A549 (cell line): Measurements from ENCODE around the gene SDHAF1. TPM values are rescaled to one million over a fixed set of nuclear protein-coding genes. Genes with fewer than 3 reads are reported as not detected.

Experiments
- ATAC-seq, 2 experiments: fragments of 200-7000 bp in 1 of 2; fragments of >200 bp in 1 of 2; cut with Nextera tagmentation in 1 of 2; cut with Tn5 transposase in 1 of 2; 3 replicates each; pipeline versions ENCODE4 v1.8.0 to v1.9.1; 2018 to 2020; ENCODE audit warnings: mild to moderate bottlenecking in 1 of 2, moderate library complexity in 1 of 2
- CTCF ChIA-PET: fragments of 300-600 bp; sonication (Branson Sonifier 250); formaldehyde crosslinking; extraction: SDS; loops from one replicate; lab custom pipeline; 2021; ENCODE audit warnings: antibody characterized with exemption, inconsistent platforms; lab: Yijun Ruan, JAX
- POLR2A ChIA-PET: fragments of 350-600 bp; formaldehyde crosslinking; extraction: SDS; loops from one replicate; lab custom pipeline; 2021; ENCODE audit warnings: antibody characterized with exemption, inconsistent platforms; lab: Yijun Ruan, JAX
- DNase-seq, 2 experiments: peaks; one replicate each; pipeline versions ENCODE4 v3.0.0 to v3.0.0-alpha.2; 2011 to 2016; ENCODE audit warnings: low read depth in 1 of 2, low spot score in 1 of 2
- FAIRE-seq: peaks from 2 replicates; lab custom pipeline; 2011; peaks lifted over from hg19 to GRCh38; lab: Jason Lieb, UNC
- H3K27ac ChIP-seq, 2 experiments: fragments of >200 bp; sonication (Bioruptor Twin); formaldehyde crosslinking; 3 replicates each; pipeline ENCODE4 v1.5.1; 2016 to 2017
- H3K4me1 ChIP-seq: fragments of >200 bp; sonication (Bioruptor Twin); formaldehyde crosslinking; 3 replicates; pipeline ENCODE4 v1.6.1; 2016
- H3K4me2 ChIP-seq: fragments of >200 bp; sonication (Bioruptor Twin); formaldehyde crosslinking; 3 replicates; pipeline ENCODE4 v1.6.1; 2016
- H3K4me3 ChIP-seq: fragments of >200 bp; sonication (Bioruptor Twin); formaldehyde crosslinking; 3 replicates; pipeline ENCODE4 v1.5.1; 2016
- H3K9me3 ChIP-seq: fragments of >200 bp; sonication (Bioruptor Twin); formaldehyde crosslinking; 3 replicates; pipeline ENCODE4 v1.6.1; 2016
- CEBPB ChIP-seq, 2 experiments: fragments of >200 bp in 1 of 2; sonication (Bioruptor Twin) in 1 of 2; formaldehyde crosslinking in 1 of 2; IDR thresholded peaks; 2 replicates each; pipeline ENCODE4 v1.6.1; 2012 to 2016
- CHD4 ChIP-seq: fragments of 200-600 bp; sonication (generic); IDR thresholded peaks from 2 replicates; pipeline ENCODE4 v1.6.1; 2016; ENCODE audit warnings: antibody characterized with exemption, mild to moderate bottlenecking, borderline replicate concordance
- ESRRA ChIP-seq: fragments of 150-350 bp; IDR thresholded peaks from 2 replicates; pipeline ENCODE4 v1.6.1; 2014; ENCODE audit warnings: mild to moderate bottlenecking, low read length, borderline replicate concordance
- HDAC2 ChIP-seq: fragments of 200-600 bp; sonication (generic); IDR thresholded peaks from 2 replicates; pipeline ENCODE4 v1.6.1; 2016
- HOXA7 ChIP-seq: fragments of 250-450 bp; sonication (Bioruptor Pico); IDR thresholded peaks from 2 replicates; pipeline ENCODE4 v1.5.0; 2020; ENCODE audit warnings: mild to moderate bottlenecking, moderate library complexity
- HOXB13 ChIP-seq: fragments of 250-450 bp; sonication (Bioruptor Pico); IDR thresholded peaks from 2 replicates; pipeline ENCODE4 v1.5.0; 2020; ENCODE audit warnings: low read depth, mild to moderate bottlenecking, moderate library complexity
- HOXB5 ChIP-seq: fragments of 250-450 bp; sonication (Bioruptor Pico); IDR thresholded peaks from 2 replicates; pipeline ENCODE4 v1.5.0; 2020; ENCODE audit warnings: mild to moderate bottlenecking, moderate library complexity
- JUN ChIP-seq, 2 experiments: fragments of >200 bp; sonication (Bioruptor Twin); formaldehyde crosslinking; IDR thresholded peaks; 2 replicates in 1 of 2; 3 replicates in 1 of 2; pipeline ENCODE4 v1.6.1; 2016 to 2017
- JUNB ChIP-seq: fragments of >200 bp; sonication (Bioruptor Twin); formaldehyde crosslinking; IDR thresholded peaks from 2 replicates; pipeline ENCODE4 v1.6.1; 2016
- MYC ChIP-seq: IDR thresholded peaks from 2 replicates; pipeline ENCODE4 v1.6.1; 2012; ENCODE audit warnings: mild to moderate bottlenecking, inconsistent platforms, low read length, improper control_type of control experiment, borderline replicate concordance
- NR3C1 ChIP-seq: fragments of >200 bp; sonication (Bioruptor Twin); formaldehyde crosslinking; IDR thresholded peaks from 3 replicates; pipeline ENCODE4 v1.6.1; 2017
- POLR2A ChIP-seq: IDR thresholded peaks from 2 replicates; pipeline ENCODE4 v1.6.1; 2012; ENCODE audit warnings: mild to moderate bottlenecking, low read length
- RAD21 ChIP-seq, 2 experiments: fragments of >200 bp in 1 of 2; sonication (Bioruptor Twin) in 1 of 2; formaldehyde crosslinking in 1 of 2; IDR thresholded peaks in 1 of 2; conservative IDR thresholded peaks in 1 of 2; 2 replicates in 1 of 2; 3 replicates in 1 of 2; pipeline ENCODE4 v1.6.1; 2012 to 2018; ENCODE audit warnings: inconsistent platforms in 1 of 2
- RCOR1 ChIP-seq: fragments of 150-350 bp; IDR thresholded peaks from 2 replicates; pipeline ENCODE4 v1.6.1; 2014; ENCODE audit warnings: antibody characterized with exemption, low read length, low read depth
- TP53 ChIP-seq: fragments of 250-450 bp; sonication (Bioruptor Pico); IDR thresholded peaks from 2 replicates; pipeline ENCODE4 v1.5.0; 2021; ENCODE audit warnings: mild to moderate bottlenecking, moderate library complexity
- ZC3H11A ChIP-seq: fragments of 450-650 bp; IDR thresholded peaks from 2 replicates; pipeline ENCODE4 v1.6.1; 2014; ENCODE audit warnings: antibody characterized with exemption, mild to moderate bottlenecking
- ZFP36 ChIP-seq: fragments of 450-650 bp; IDR thresholded peaks from 2 replicates; pipeline ENCODE4 v1.6.1; 2014; ENCODE audit warnings: borderline replicate concordance; ENCODE audit not compliant: partially characterized antibody
- WGBS: methylation state at CpG from one replicate; pipeline ENCODE4 v1.1.6; 2017; ENCODE audit errors: missing lambda C conversion rate; 5-methylcytosine and 5-hydroxymethylcytosine counted together
- polyA plus RNA-seq, 4 experiments: library from polyadenylated mRNA; depleted of rRNA in 3 of 4; stranded (reverse); fragments of >200 nt; fragmentation: RNase III in 1 of 4; extraction: RNeasy Plus Mini Kit Qiagen cat#74134 plus additional on column Dnase treatment in 1 of 4; gene quantifications; 2 replicates in 3 of 4; 3 replicates in 1 of 4; pipeline ENCODE4 v1.2.3, GENCODE V29; 2011 to 2017
- TF ChIP-seq, protein P1 (sequence below): fragments of 250-450 bp; sonication (Bioruptor Pico); IDR thresholded peaks from 2 replicates; pipeline ENCODE4 v1.5.0; 2020; ENCODE audit warnings: low read depth, mild to moderate bottlenecking, moderate library complexity
- TF ChIP-seq, protein P2 (sequence below): fragments of 450-650 bp; IDR thresholded peaks from 2 replicates; pipeline ENCODE4 v1.6.1; 2014; ENCODE audit warnings: antibody characterized with exemption
- TF ChIP-seq, protein P3 (sequence below): IDR thresholded peaks from 2 replicates; pipeline ENCODE4 v1.6.1; 2012
- TF ChIP-seq, protein P4 (sequence below): fragments of 150-350 bp; IDR thresholded peaks from 2 replicates; pipeline ENCODE4 v1.6.1; 2014; ENCODE audit warnings: low read depth, mild to moderate bottlenecking, low read length
- TF ChIP-seq, protein P5 (sequence below): fragments of >200 bp; sonication (Bioruptor Twin); formaldehyde crosslinking; IDR thresholded peaks from 3 replicates; pipeline ENCODE4 v1.6.1; 2016
- TF ChIP-seq, protein P6 (sequence below): IDR thresholded peaks from 2 replicates; pipeline ENCODE4 v1.6.1; 2012; ENCODE audit warnings: low read depth, borderline replicate concordance

The SDHAF1 gene
- polyA plus RNA-seq, 2 of the 4 experiments (the other 2 are of a cell fraction) = 25.3 to 27.1 TPM

DNA sequence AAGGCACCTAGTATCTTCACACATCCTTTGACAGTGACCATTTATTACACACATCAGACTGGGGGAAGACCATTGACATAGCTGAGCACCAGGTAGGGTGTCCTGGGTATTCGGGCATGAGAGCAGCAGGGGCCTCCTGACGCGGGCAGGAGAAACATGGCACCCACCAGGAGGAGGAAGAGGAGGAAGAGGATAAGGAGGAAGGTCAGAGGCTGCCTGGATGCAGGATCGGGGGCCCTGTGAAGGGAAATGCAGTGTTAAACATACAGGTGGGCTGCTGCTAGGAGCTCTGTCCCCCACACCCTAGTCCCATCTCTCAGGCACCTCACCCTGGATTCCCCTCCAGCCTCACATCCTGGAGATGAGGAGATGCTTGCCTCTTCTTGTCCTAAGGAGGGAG lies 8.3 kb downstream of the SDHAF1 start (continued):
- TF ChIP-seq, protein P1, sequence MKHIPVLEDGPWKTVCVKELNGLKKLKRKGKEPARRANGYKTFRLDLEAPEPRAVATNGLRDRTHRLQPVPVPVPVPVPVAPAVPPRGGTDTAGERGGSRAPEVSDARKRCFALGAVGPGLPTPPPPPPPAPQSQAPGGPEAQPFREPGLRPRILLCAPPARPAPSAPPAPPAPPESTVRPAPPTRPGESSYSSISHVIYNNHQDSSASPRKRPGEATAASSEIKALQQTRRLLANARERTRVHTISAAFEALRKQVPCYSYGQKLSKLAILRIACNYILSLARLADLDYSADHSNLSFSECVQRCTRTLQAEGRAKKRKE (CRISPR knock-in tag) = no peak
- no peak for TF ChIP-seq HOXB13 (CRISPR knock-in tag)
- no peak for TF ChIP-seq JUNB
- TF ChIP-seq ZC3H11A = no peak
- TF ChIP-seq CEBPB (IDR thresholded peaks at IDR 0.05) = no peak

DNA sequence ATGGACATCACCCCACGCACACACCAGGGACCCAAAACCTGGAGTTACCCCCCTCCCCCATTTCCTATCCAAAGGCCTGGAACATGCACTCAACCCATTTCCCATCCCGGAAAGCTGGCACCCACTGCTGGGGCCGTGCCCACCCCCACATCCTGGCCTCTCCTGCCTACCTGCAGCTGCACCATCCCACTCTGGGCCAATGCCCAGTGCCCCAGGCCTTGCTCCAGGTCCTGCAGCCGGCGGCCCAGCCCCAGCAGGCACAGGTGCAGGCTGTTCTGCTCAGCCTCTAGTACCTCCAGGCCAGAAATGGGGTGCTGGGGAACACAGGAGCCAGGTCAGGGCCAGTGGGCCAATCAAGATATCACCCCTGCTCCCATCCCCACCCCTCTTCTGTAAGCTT lies 12.0 kb downstream of the SDHAF1 start:
- TF ChIP-seq HOXA7 (CRISPR knock-in tag) (no peak), ZC3H11A (no peak), NR3C1 (no peak), HDAC2 (no peak), POLR2A (no peak), RCOR1 (no peak), ZFP36 (no peak), MYC (no peak)
- TF ChIP-seq, protein P2, sequence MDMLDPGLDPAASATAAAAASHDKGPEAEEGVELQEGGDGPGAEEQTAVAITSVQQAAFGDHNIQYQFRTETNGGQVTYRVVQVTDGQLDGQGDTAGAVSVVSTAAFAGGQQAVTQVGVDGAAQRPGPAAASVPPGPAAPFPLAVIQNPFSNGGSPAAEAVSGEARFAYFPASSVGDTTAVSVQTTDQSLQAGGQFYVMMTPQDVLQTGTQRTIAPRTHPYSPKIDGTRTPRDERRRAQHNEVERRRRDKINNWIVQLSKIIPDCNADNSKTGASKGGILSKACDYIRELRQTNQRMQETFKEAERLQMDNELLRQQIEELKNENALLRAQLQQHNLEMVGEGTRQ = no peak
- TF ChIP-seq, protein P3, sequence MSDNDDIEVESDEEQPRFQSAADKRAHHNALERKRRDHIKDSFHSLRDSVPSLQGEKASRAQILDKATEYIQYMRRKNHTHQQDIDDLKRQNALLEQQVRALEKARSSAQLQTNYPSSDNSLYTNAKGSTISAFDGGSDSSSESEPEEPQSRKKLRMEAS = no peak
- ChIA-PET CTCF (interaction anchor here (0.5 to 1.9 kb wide), 6 partner anchors 9 to 125 kb away, joined by 3 to 13 read pairs (median 4); partner anchors contain the start of gene THAP8), POLR2A (no interaction called here)
- Histone ChIP-seq H3K9me3 (no peaks in the 10 kb centered on the region), H3K4me2 (no peak overlapping the region), H3K4me3 (no peak overlapping the region), H3K4me1 (peaks cover 12% of the 10 kb centered on the region; the same call in 2 of the 3 replicates), H3K27ac (no peak overlapping the region)
- FAIRE-seq = no peak
- WGBS = 93% methylated on average over 5 of the region's 5 CpGs
- DNase-seq = no peak
- ATAC-seq = no peak

DNA sequence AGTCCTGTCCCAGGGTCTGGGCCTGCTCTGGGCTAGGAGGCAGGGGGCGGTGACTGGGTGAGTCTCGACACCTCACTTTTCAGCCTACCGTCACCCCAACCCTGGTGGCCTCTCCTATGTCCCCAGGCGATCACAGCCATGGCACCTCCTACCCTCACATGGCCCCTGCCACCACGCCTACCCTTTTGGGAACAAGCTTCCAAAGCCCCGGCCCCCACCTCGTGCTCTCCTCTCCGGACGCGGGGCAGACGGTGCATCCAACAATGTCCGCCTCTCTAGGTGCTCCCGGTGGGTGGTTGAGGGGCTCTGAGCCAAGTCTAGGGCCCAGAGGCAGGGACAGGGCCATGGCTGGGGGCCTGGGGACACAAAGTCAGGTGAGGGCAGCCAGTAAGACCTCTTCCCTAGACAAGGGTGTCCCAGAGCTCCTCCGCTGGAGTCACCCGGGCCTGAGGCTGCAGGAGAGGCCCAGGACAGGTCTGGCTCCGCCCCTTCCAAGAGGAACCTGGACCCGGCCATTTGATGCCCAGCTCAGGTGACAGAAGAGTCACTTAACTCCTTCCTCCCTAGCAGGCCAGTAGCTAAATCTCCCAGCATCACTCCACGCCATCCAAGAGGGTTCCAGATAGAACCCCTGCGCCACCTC lies 13.5 kb downstream of the SDHAF1 start, which contains the start of gene SYNE4:
SYNE4 (minus strand) TSS at position 478 of the 643 bp plus-strand sequence; CDS start at position 346, 132 bp downstream.
- ATAC-seq (peak in 1 of 2 experiments; percentile 8; a peak in 2 of 6 replicates), FAIRE-seq (no peak), DNase-seq (peak in 1 of 2 experiments; percentile 36)
- Histone ChIP-seq H3K4me3 (peak within 1 kb of the TSS; percentile 41), H3K4me2 (peak within 1 kb of the TSS; percentile 90), H3K4me1 (peaks cover 16% of the 10 kb centered on the region; the same call in 2 of the 3 replicates), H3K27ac (peak within 1 kb of the TSS; percentile 62 to 87), H3K9me3 (no peaks in the 10 kb centered on the region)
- 0 out of 2 replicates have a peak, but pooled peaks have one; percentile 6 for TF ChIP-seq POLR2A
- TF ChIP-seq ZC3H11A = no peak
- ChIA-PET CTCF (interaction anchor here (0.7 to 1.7 kb wide), 9 partner anchors 8 to 117 kb away, joined by 3 to 10 read pairs (median 3); partner anchors contain the start of gene THAP8), POLR2A (interaction anchor here (2.1 kb wide), 1 partner anchor 13 kb away, joined by 11 read pairs; the partner anchor contains the start of gene SDHAF1)
- WGBS = 83% methylated on average over 19 of the region's 19 CpGs

DNA sequence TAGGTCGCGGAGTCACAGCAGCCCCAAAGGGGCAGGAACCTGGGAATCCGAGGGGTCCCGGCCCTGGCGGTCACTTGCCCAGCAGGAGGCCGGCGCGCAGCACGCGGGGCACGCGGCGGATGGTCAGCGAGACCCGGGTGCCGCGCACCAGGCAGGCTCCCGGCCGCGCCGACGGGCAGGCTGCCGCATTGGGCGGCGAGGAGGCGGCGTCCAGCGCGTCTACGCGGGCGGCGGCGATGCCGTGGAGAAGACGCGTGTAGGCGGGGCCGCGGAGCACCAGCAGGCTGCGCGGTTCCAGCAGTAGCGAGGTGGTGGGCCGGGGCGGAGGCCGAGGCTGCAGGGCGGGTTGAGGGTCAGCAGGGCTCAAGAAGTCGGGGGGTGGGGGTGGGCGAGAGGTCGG lies 14.2 kb downstream of the SDHAF1 start:
- DNase-seq (peak; percentile 58 to 84), FAIRE-seq (no peak), ATAC-seq (peak; percentile 63 to 70)
- peak overlapping the region; percentile 90 for H3K4me2 ChIP-seq
- CTCF ChIA-PET = interaction anchor here (0.8 to 1.7 kb wide), 8 partner anchors 9 to 116 kb away, joined by 3 to 10 read pairs (median 4); partner anchors contain the start of gene THAP8
- POLR2A ChIA-PET = interaction anchor here (0.5 to 2.1 kb wide), 4 partner anchors 14 to 132 kb away, joined by 3 to 11 read pairs (median 4); partner anchors contain the start of genes POLR2I, SDHAF1 and TBCB
- 6% methylated on average over 43 of the region's 50 CpGs for WGBS
- H3K27ac ChIP-seq = peak overlapping the region; percentile 62 to 87
- no peaks in the 10 kb centered on the region for H3K9me3 ChIP-seq
- peak overlapping the region; percentile 41 for H3K4me3 ChIP-seq
- peaks cover 17% of the 10 kb centered on the region; the same call in 2 of the 3 replicates for H3K4me1 ChIP-seq
- TF ChIP-seq NR3C1 (no peak), POLR2A (peak; percentile 70), RAD21 (conservative IDR thresholded peaks at IDR 0.05 in 1 of 2, IDR thresholded peaks at IDR 0.05 in 1 of 2) (no peak), CHD4 (no peak), ESRRA (no peak), MYC (0 out of 2 replicates have a peak, but pooled peaks have one; percentile 17), HOXB13 (CRISPR knock-in tag) (peak; percentile 61; the same call in 1 of the 2 replicates), HOXB5 (peak; percentile 60; the same call in 1 of the 2 replicates), RCOR1 (no peak), TP53 (0 out of 2 replicates have a peak, but pooled peaks have one; percentile 54), JUN (IDR thresholded peaks at IDR 0.05) (peak in 1 of 2 experiments; percentile 62; a peak in 2 of 5 replicates)
- TF ChIP-seq, protein P4, sequence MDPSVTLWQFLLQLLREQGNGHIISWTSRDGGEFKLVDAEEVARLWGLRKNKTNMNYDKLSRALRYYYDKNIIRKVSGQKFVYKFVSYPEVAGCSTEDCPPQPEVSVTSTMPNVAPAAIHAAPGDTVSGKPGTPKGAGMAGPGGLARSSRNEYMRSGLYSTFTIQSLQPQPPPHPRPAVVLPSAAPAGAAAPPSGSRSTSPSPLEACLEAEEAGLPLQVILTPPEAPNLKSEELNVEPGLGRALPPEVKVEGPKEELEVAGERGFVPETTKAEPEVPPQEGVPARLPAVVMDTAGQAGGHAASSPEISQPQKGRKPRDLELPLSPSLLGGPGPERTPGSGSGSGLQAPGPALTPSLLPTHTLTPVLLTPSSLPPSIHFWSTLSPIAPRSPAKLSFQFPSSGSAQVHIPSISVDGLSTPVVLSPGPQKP = no peak
- TF ChIP-seq, protein P3 = peak; percentile 78
- TF ChIP-seq, protein P5, sequence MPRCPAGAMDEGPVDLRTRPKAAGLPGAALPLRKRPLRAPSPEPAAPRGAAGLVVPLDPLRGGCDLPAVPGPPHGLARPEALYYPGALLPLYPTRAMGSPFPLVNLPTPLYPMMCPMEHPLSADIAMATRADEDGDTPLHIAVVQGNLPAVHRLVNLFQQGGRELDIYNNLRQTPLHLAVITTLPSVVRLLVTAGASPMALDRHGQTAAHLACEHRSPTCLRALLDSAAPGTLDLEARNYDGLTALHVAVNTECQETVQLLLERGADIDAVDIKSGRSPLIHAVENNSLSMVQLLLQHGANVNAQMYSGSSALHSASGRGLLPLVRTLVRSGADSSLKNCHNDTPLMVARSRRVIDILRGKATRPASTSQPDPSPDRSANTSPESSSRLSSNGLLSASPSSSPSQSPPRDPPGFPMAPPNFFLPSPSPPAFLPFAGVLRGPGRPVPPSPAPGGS = peak; percentile 65; the same call in 1 of the 3 replicates
- TF ChIP-seq, protein P6, sequence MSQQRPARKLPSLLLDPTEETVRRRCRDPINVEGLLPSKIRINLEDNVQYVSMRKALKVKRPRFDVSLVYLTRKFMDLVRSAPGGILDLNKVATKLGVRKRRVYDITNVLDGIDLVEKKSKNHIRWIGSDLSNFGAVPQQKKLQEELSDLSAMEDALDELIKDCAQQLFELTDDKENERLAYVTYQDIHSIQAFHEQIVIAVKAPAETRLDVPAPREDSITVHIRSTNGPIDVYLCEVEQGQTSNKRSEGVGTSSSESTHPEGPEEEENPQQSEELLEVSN = peak; percentile 46; the same call in 1 of the 2 replicates
